Vagina (tissue), 2 donors: ENCODE measurements around the gene SHISA6. TPM values are rescaled to one million over a fixed set of nuclear protein-coding genes. Genes with fewer than 3 reads are reported as not detected.

ENCODE experiments used
- DNase-seq, 2 donors: peaks; one replicate each; pipeline ENCODE4 v3.0.0-alpha.2; 2017; ENCODE audit errors: extremely low spot score in 2 of 2
- H3K27ac ChIP-seq: fragments of 200-600 bp; sonication (generic); one replicate; pipeline ENCODE4 v1.5.1; 2019
- H3K27me3 ChIP-seq: fragments of 200-600 bp; sonication (generic); one replicate; pipeline ENCODE4 v1.5.1; 2019
- H3K36me3 ChIP-seq, 2 donors: fragments of 200-600 bp; sonication (generic); one replicate each; pipeline ENCODE4 v1.5.1; 2017 to 2019
- H3K4me1 ChIP-seq: fragments of 200-600 bp; sonication (generic); one replicate; pipeline ENCODE4 v1.5.1; 2019
- H3K4me3 ChIP-seq, 2 donors: fragments of 200-600 bp; sonication (generic); 1 replicate in 1 of 2; 2 replicates in 1 of 2; pipeline ENCODE4 v1.5.1; 2016 to 2019
- H3K9me3 ChIP-seq: fragments of 200-600 bp; sonication (generic); one replicate; pipeline ENCODE4 v1.5.1; 2019
- POLR2A ChIP-seq, 2 donors: fragments of 450-650 bp; IDR thresholded peaks; one replicate each; pipeline ENCODE4 v1.6.1; 2017; ENCODE audit warnings: antibody characterized with exemption in 2 of 2, mild to moderate bottlenecking in 2 of 2, moderate library complexity in 2 of 2
- POLR2AphosphoS5 ChIP-seq, 2 donors: sonication (generic); formaldehyde crosslinking; IDR thresholded peaks; one replicate each; pipeline ENCODE4 v1.9.0; 2017; ENCODE audit warnings: antibody characterized with exemption in 2 of 2, mild to moderate bottlenecking in 2 of 2, low read depth in 1 of 2; ENCODE audit not compliant: insufficient read depth in 1 of 2
- intact Hi-C: fragments of 100-400 bp; cut with DNase I; formaldehyde crosslinking; loops from one replicate; pipeline ENCODE4 v1.15.1; 2023
- total RNA-seq: library from RNA; depleted of rRNA; stranded (reverse); fragments of >200 nt; gene quantifications from one replicate; pipeline ENCODE4 v1.2.3, GENCODE V29; 2016
- TF ChIP-seq, protein P1 (sequence below), 3 experiments: fragments of 450-650 bp in 2 of 3; fragments of 200-600 bp in 1 of 3; sonication (generic) in 1 of 3; IDR thresholded peaks; one replicate each; pipeline ENCODE4 v1.5.1; 2017 to 2019; ENCODE audit warnings: antibody characterized with exemption in 3 of 3, mild to moderate bottlenecking in 2 of 3, moderate library complexity in 2 of 3

Gene SHISA6
- total RNA-seq, 1 donor from 2014 or later, result 1.5 TPM

DNA sequence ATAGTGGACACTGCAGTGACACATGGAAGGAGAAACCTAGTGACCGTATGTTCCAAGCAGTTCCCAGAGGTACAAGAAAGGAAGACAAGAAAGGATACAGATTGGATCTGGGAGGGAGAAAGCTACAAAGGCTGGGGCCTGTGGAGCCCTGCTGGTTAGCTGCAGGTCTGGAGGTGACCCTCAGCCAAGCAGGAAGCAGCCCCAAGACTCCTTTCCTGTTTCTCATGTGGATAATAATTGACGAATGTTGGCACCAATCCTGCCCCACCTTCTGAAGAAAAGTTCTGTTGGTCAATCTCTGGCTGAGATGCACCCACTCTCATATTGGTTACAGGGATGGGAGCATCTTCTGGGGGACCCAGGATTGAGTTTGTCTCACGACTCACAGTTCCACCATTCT lies 99.8 kb downstream of the SHISA6 start:
- no peak overlapping the region for H3K4me3 ChIP-seq

DNA sequence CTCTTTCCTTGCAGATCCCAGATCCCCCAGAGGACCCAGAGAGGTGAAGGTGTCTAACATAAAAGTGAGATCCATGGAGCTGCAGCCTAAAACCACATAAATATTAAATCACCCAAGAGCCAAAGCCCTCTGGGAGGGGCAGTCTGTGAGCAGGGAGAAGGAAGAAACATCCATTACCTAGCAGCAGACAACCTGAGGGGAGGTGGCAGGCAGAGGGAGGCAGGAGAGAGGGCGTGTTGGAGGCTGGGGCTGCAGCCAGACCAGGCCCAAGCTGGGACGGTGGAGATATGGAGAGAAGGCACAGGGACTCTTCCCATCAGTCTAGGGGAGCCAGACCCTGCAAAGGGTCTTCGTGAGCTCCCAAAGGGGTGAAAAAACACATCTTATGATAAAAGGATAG lies 101.1 kb downstream of the SHISA6 start:
- intact Hi-C loops, result no loop called here
- H3K27me3 ChIP-seq, result no peaks in the 10 kb centered on the region
- H3K4me1 ChIP-seq, result no peaks in the 10 kb centered on the region
- H3K27ac ChIP-seq, result no peak overlapping the region
- no peak for DNase-seq
- H3K4me3 ChIP-seq, result no peak overlapping the region
- TF ChIP-seq POLR2A (IDR thresholded peaks at IDR 0.05) (no peak), POLR2AphosphoS5 (IDR thresholded peaks at IDR 0.05; ENCODE audit: insufficient read depth in 1 of 2, low read depth in 1 of 2) (no peak)
- TF ChIP-seq, protein P1, sequence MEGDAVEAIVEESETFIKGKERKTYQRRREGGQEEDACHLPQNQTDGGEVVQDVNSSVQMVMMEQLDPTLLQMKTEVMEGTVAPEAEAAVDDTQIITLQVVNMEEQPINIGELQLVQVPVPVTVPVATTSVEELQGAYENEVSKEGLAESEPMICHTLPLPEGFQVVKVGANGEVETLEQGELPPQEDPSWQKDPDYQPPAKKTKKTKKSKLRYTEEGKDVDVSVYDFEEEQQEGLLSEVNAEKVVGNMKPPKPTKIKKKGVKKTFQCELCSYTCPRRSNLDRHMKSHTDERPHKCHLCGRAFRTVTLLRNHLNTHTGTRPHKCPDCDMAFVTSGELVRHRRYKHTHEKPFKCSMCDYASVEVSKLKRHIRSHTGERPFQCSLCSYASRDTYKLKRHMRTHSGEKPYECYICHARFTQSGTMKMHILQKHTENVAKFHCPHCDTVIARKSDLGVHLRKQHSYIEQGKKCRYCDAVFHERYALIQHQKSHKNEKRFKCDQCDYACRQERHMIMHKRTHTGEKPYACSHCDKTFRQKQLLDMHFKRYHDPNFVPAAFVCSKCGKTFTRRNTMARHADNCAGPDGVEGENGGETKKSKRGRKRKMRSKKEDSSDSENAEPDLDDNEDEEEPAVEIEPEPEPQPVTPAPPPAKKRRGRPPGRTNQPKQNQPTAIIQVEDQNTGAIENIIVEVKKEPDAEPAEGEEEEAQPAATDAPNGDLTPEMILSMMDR (IDR thresholded peaks at IDR 0.05), result no peak
- H3K36me3 ChIP-seq, result no peaks in the 10 kb centered on the region
- no peaks in the 10 kb centered on the region for H3K9me3 ChIP-seq

More for the DNA sequence above, 99.8 kb downstream of the SHISA6 start:
- H3K4me1 ChIP-seq, result no peaks in the 10 kb centered on the region
- DNase-seq, result no peak
- no peak overlapping the region for H3K27ac ChIP-seq
- TF ChIP-seq POLR2A (IDR thresholded peaks at IDR 0.05), result no peak
- TF ChIP-seq, protein P1 (IDR thresholded peaks at IDR 0.05), result no peak
- TF ChIP-seq POLR2AphosphoS5 (IDR thresholded peaks at IDR 0.05; ENCODE audit: insufficient read depth in 1 of 2, low read depth in 1 of 2), result no peak
- H3K9me3 ChIP-seq, result no peaks in the 10 kb centered on the region
- intact Hi-C loops, result no loop called here
- no peaks in the 10 kb centered on the region for H3K27me3 ChIP-seq
- H3K36me3 ChIP-seq, result no peaks in the 10 kb centered on the region

DNA sequence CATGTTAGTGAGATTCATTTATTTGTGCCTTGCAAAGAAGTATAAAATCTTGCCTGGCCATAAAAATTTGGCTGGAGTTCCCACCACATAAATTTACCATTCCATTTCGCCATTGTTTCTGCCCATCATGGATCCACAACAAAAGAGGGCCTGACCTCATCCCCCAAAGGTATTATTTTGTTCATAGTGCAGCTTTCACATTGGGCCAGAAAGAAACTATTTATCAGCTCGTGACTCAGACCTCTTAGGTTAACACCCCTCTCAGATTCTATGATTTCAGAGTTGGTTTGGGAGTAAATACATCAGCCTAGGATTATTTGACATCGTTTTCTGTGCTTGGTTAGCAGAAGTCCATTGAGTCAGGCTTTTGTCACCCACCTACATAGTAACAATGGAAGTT lies 108.1 kb downstream of the SHISA6 start:
- Histone ChIP-seq H3K4me1 (no peaks in the 10 kb centered on the region), H3K36me3 (no peaks in the 10 kb centered on the region), H3K27me3 (no peaks in the 10 kb centered on the region), H3K4me3 (no peak overlapping the region), H3K9me3 (no peaks in the 10 kb centered on the region), H3K27ac (no peak overlapping the region)
- TF ChIP-seq POLR2A (IDR thresholded peaks at IDR 0.05), result no peak
- no peak for TF ChIP-seq POLR2AphosphoS5 (IDR thresholded peaks at IDR 0.05; ENCODE audit: insufficient read depth in 1 of 2, low read depth in 1 of 2)
- TF ChIP-seq, protein P1 (IDR thresholded peaks at IDR 0.05), result no peak
- intact Hi-C loops, result no loop called here
- DNase-seq, result no peak

DNA sequence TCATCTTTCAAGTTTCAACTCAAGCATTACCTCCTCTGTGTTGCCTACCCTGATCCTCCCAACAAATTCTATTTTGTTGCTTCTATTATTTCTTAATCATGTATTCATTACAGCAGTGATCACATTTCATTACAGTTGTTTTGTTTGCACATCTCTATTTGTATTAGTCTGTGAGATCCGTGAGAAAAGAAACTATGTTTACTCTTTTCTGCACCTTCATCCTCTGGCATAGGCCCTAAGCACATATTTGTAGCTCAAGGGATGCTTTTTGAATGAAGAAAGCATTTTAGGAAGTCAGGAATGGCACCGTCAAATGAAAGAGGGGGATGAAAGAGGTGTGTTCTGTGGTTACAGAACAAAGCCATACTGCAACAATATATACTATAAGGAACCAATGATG lies 110.5 kb downstream of the SHISA6 start:
- intact Hi-C loops, result no loop called here
- Histone ChIP-seq H3K27ac (no peak overlapping the region), H3K4me3 (no peak overlapping the region), H3K4me1 (no peaks in the 10 kb centered on the region), H3K27me3 (no peaks in the 10 kb centered on the region), H3K36me3 (no peaks in the 10 kb centered on the region), H3K9me3 (no peaks in the 10 kb centered on the region)
- no peak for TF ChIP-seq POLR2A (IDR thresholded peaks at IDR 0.05)
- TF ChIP-seq, protein P1 (IDR thresholded peaks at IDR 0.05), result no peak
- no peak for TF ChIP-seq POLR2AphosphoS5 (IDR thresholded peaks at IDR 0.05; ENCODE audit: insufficient read depth in 1 of 2, low read depth in 1 of 2)
- no peak for DNase-seq

DNA sequence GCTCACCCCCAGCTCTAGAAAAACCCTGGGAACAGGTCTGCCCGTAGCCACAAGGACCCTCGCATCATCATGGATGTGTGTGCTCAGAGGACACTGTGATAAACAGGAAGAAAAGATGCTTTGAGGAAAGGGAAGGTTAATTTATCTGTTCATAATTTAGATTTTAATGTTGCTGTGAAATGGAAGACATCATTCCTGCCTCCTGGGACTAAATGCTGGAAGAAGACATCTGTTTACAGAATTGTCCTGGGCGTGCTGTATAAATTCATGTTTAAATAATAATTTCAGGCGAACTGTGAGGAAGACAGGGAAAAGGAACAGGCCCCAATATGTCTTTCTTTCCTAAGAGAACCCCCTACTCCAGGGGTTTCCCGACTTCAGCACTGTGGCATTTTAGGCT lies 112.6 kb downstream of the SHISA6 start:
- H3K27ac ChIP-seq, result no peak overlapping the region
- TF ChIP-seq POLR2AphosphoS5 (IDR thresholded peaks at IDR 0.05; ENCODE audit: insufficient read depth in 1 of 2, low read depth in 1 of 2) (no peak), POLR2A (IDR thresholded peaks at IDR 0.05) (no peak)
- TF ChIP-seq, protein P1 (IDR thresholded peaks at IDR 0.05), result no peak
- no peak overlapping the region for H3K4me3 ChIP-seq
- intact Hi-C loops, result no loop called here
- H3K9me3 ChIP-seq, result no peaks in the 10 kb centered on the region
- H3K4me1 ChIP-seq, result no peaks in the 10 kb centered on the region
- no peaks in the 10 kb centered on the region for H3K27me3 ChIP-seq
- H3K36me3 ChIP-seq, result no peaks in the 10 kb centered on the region
- DNase-seq, result no peak
